ENCODE measurements around the gene PIEZO1.

PIEZO1 gene

GRCh38 chr16:88724855-88725555 lies 60.0 kb downstream of the PIEZO1 start:
- DNase-seq (ENCODE audit: insufficient read length, low spot score) (no peak), FAIRE-seq (no peak)

DNA sequence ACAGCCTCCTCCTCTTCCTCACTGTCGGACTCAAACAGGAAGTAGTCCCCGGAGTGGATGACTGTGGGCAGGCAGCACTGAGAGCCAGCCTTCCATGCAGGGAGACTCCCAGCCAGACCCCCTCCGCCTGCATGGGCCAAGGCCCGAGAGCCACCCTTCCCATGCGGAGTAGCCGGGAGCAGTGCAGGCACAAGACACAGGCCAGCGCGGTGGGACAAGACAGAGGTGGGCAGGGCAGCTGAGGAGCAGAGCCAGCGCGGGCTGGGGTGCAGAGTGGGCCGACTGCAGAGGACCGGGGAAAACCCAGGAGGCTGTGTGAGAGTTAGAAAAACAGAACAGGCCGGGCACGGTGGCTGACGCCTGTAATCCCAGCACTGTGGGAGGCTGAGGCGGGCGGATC lies 61.1 kb downstream of the PIEZO1 start:
- FAIRE-seq, result no peak
- DNase-seq (ENCODE audit: insufficient read length, low spot score), result no peak

DNA sequence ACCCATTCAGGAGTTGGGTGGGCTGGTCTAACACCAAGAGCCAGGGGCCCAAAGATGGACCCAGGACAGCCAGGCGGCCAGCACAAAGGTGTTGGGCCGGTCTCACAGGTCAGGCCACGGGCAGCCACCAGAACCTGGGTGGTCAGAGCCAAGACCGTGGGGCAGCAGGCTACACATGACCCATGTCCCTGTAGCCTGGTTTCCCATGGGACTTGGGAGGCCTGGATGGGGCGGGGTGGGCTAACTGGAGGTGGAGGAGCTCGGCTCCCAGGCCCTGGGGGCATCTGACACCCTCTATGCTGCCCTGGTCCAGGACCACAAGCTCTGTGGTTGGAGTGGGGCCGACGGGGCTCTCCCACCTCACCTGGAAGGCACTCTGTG lies 61.5 kb downstream of the PIEZO1 start:
- FAIRE-seq, result no peak
- no peak for DNase-seq (ENCODE audit: insufficient read length, low spot score)

GRCh38 chr16:88722784-88723506 lies 62.1 kb downstream of the PIEZO1 start:
- no peak for FAIRE-seq
- no peak for DNase-seq (ENCODE audit: insufficient read length, low spot score)

- DNase-seq (ENCODE audit: insufficient read length, low spot score) (no peak), FAIRE-seq (no peak)
These were observed 62.9 kb downstream of the PIEZO1 start for GRCh38 chr16:88721815-88722755.

GRCh38 chr16:88721236-88721635 lies 63.8 kb downstream of the PIEZO1 start:
- FAIRE-seq (no peak), DNase-seq (ENCODE audit: insufficient read length, low spot score) (no peak)

DNA sequence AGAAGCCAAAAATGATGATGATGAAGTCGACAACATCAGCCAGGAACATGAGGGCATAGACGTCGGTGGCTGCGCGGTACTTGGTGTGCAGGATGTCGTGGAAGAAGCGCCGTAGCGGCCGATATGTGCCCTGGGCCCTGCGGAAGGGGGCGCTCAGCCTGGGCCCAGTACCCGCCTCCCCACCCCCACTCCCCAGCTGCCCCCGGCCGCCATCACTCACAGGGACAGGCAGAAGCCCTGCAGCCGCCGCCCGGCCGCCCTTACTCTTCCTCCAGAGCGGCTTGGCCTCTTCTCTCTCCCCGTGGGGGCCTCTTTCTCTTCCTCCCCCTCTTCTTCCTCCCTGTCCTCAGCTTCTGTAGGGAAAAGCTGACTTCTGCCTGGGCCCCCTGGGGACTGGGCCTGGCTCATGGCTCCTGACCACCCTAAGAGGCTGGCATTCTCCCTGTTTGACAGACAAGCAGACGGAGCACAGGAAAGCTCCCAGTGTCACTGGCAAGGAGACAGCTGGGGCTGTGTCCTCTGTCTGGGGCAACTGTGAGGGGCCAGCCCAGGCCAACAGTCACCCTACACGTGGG lies 64.5 kb downstream of the PIEZO1 start:
- DNase-seq (ENCODE audit: insufficient read length, low spot score) (no peak), FAIRE-seq (no peak)

DNA sequence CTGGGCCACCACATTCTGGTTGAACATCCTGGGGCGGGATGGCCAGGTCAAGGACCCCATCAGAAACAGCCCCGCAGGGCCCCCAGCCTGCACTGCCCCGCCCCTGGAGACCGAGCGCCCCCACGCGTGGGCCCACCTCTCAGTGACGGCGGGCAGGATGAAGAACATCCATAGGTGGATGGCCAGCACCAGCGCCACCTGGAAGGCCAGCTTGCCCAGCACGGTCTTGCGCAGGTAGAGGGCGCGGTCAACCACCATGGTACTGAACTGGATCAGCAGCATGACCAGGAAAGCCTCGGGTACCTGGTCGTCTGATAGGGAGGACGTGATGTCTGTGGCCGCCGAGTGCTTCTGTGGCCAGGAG lies 65.1 kb downstream of the PIEZO1 start:
- DNase-seq (ENCODE audit: insufficient read length, low spot score) (no peak), FAIRE-seq (no peak)

- FAIRE-seq (no peak), DNase-seq (ENCODE audit: insufficient read length, low spot score) (no peak)
These were observed 65.6 kb downstream of the PIEZO1 start for GRCh38 chr16:88719267-88719932.

DNA sequence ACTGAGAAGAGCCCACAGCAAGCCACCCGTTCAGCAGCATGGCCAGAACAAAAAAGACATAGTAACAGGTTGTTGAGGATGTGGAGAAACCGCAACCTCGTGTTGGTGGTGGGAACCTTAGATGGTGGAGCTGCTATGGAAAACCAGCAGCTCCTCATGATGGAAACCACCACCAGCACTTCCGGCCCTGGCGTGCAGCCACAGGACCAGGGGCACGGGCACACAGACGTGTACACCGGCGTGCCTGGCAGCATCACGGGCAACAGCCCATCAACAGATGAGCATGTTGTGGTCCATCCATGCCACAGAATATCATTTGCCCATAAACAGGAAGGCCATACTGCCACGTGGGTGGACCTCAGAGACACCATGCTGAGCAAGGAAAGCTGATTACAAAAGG lies 66.8 kb downstream of the PIEZO1 start:
- FAIRE-seq, result peak; percentile 69
- DNase-seq (ENCODE audit: insufficient read length, low spot score), result no peak

- no peak for DNase-seq (ENCODE audit: insufficient read length, low spot score)
- peak; percentile 31 for FAIRE-seq
These were observed 68.4 kb downstream of the PIEZO1 start for GRCh38 chr16:88716601-88717001.

DNA sequence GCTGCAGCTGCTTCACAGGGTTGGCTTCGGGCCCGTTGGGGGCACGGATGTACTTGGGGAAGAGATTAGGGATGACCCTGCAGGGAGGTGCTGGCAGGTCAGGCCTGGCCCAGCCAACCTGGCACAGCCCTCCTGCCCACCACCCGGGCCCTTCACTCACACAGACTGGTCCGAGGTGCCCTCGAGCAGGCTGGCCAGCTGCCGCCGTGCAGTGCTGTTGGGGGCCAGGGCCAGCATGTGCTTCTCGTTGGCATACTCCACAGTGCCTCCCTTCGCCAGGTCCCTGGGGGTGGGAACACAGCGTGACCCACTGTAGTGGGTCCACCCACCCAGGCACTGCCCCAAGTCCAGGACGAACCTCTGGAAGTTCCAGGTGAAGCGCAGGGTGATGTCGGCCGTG lies 68.8 kb downstream of the PIEZO1 start:
- FAIRE-seq (no peak), DNase-seq (ENCODE audit: insufficient read length, low spot score) (no peak)

DNA sequence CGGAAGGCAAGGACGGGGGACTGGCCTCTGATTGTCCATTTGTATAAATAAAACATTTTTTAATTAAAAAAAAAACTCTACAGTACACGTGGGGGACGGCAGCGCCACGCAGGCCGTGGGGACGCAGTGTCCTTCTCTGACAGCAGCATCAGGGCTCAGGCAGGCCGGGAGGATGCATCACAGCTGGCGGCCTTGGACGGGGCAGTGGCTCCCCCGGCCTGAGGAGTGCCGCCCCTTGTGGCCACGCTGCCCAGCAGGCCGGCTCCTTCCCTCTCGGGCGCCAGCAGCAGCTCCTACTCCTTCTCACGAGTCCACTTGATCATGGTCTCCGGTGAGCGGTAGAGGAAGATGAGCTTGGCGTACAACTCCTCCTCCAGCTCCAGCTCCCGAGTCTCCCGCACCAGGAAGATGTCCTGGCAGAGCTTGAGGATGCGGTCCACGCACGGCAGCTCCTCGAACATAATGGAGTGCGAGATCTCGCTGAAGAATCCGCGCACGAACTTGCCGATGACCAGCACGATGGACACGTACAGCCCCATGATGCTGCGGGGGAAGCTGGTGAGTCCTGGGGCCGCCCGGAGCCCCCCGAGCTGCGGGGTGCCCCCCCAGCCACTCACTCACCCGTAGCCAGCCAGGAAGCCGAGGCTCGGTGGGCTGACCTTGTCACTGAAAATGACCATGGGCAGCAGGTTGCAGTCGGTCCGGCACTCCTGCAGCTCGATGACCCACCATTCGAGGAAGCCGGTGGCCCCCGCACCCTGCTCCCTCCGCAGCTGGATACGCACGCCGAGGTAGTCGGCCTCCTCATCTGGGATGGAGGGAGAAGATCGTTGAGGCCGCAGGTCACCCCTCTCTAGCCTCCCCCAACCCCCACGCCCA lies 69.5 kb downstream of the PIEZO1 start:
- DNase-seq (ENCODE audit: insufficient read length, low spot score), result no peak
- FAIRE-seq, result no peak

DNA sequence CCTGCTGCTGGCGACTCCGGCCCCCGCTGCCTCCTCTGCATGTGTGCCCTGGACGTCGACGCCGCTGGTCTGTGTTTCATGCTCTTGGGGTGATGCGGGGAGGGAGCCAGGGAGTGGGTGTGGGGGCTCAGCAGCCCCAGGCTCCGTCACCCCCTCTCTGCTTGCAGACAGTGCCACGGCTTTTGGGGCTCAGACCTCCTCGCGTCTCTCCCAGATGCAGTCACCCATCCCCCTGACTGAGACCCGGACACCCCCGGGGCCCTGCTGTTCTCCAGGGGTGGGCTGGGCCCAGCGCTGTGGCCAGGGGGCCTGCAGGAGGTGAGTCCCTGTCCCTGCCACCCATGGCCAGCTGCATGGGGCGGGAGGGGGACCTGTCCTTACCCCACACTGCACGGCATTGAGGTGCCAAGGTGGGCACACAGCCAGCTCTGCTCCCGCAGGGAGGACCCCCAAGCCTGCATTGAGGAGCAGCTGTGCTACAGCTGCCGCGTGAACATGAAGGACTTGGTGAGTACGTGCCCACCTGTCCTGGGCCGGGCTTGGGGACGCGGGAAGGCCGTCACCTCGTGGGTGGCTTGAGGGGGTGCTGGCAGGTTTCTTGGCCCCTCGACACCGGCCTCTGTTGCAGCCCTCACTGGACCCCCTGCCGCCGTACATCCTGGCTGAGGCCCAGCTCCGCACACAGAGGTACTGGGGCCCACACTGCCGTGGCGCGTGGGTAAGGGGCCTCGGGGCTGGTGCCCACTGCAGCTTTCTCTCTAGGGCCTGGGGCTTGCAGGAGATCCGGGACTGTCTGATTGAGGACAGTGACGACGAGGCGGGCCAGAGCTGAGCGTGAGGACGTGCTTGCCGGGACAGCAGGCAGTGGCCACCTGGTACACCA lies 70.4 kb downstream of the PIEZO1 start:
- FAIRE-seq (no peak), DNase-seq (ENCODE audit: insufficient read length, low spot score) (no peak)

DNA sequence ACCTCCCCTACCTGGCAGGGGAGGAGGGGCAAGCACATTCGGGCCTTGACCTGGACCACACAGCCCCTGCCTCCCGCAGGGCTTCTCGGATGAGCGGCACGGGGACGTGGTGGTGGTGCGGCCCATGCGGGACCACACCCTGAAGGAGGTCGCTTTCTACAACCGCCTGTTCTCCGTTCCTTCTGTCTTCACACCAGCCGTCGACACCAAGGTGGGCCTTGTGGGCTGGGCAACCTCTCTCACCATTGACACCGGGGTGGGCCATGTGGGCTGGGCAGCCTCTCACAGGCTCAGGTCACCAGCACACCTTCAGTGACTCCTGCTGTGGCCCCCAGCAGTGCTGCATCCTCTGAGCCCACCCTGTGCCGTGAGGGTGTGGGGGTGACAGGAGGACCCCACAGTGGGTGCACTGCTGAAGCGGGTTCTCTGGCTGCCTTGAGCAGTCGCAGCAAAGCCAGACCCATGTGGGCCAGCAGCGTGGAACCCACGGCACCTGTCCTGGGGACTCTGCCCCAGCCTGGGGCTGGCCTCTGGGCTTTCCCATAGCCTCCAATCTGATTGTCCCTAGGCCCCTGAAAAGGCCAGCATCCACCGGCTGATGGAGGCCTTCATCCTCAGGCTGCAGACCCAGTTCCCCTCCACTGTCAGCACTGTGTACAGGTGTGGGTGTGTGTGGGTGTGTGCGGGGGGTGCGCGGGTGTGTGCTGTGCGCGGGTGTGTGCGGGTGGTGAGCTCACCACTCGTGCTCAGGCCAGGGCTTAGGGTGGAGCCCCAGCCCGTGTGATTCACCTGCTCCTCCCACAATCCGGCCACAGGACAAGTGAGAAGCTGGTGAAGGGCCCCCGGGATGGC lies 71.2 kb downstream of the PIEZO1 start:
- DNase-seq (ENCODE audit: insufficient read length, low spot score) (no peak), FAIRE-seq (no peak)

DNA sequence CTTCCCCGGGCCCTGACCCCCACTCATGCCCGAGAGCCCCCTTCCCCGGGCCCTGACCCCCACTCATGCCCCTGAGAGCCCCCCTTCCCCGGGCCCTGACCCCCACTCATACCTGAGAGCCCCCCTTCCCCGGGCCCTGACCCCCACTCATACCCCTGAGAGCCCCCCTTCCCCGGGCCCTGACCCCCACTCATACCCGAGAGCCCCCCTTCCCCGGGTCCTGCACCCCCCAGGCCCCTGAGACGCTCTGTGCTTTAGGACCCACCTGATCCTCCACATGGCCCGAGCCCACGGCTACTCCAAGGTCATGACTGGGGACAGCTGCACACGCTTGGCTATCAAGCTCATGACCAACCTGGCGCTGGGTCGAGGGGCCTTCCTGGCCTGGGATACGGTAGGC lies 72.0 kb downstream of the PIEZO1 start:
- peak; percentile 68 for FAIRE-seq
- no peak for DNase-seq (ENCODE audit: insufficient read length, low spot score)

DNA sequence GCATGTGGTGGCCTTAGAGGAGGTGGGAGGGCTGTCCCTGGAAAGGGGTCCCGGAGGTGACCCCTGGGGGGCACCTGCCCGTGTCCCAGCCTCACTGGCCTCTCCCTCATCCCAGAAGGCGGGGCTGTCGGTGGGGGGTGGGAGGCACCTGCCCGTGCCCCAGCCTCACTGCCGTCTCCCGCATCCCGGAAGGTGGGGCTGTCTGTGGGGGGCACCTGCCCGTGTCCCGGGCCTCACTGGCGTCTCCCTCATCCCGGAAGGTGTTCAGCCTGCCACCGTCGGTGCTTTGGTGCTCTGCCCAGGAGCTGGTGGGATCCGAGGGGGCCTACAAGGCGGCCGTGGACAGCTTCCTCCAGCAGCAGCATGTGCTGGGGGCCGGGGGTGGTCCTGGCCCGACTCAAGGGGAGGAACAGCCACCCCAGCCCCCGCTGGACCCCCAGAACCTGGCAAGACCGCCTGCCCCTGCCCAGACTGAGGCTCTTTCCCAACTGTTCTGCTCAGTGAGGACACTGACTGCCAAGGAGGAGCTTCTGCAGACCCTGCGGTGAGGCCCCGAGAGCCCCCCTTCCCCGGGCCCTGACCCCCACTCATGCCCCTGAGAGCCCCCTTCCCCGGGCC lies 72.5 kb downstream of the PIEZO1 start:
- no peak for DNase-seq (ENCODE audit: insufficient read length, low spot score)
- FAIRE-seq, result no peak
